Choroid plexus epithelial cell (primary cell): ENCODE data around the gene PRMT7.

ENCODE experiments used
- DNase-seq: peaks from one replicate; pipeline ENCODE4 v3.0.0-alpha.2; 2010; ENCODE audit warnings: low read depth
- H3K4me3 ChIP-seq: 2 replicates; pipeline ENCODE4 v1.5.1; 2011; ENCODE audit warnings: low read depth, mild to moderate bottlenecking, control low read depth, low read length, moderate library complexity
- TF ChIP-seq, protein P1 (sequence below): conservative IDR thresholded peaks from 2 replicates; pipeline ENCODE4 v1.5.1; 2011; ENCODE audit warnings: low read depth, mild to moderate bottlenecking, control low read depth, inconsistent platforms, low read length, moderate library complexity

PRMT7 gene

GRCh38 chr16:68384288-68385161 is 73.7 kb downstream of the PRMT7 start:
- H3K4me3 ChIP-seq: no peak overlapping the region
- no peak for DNase-seq
- TF ChIP-seq, protein P1, sequence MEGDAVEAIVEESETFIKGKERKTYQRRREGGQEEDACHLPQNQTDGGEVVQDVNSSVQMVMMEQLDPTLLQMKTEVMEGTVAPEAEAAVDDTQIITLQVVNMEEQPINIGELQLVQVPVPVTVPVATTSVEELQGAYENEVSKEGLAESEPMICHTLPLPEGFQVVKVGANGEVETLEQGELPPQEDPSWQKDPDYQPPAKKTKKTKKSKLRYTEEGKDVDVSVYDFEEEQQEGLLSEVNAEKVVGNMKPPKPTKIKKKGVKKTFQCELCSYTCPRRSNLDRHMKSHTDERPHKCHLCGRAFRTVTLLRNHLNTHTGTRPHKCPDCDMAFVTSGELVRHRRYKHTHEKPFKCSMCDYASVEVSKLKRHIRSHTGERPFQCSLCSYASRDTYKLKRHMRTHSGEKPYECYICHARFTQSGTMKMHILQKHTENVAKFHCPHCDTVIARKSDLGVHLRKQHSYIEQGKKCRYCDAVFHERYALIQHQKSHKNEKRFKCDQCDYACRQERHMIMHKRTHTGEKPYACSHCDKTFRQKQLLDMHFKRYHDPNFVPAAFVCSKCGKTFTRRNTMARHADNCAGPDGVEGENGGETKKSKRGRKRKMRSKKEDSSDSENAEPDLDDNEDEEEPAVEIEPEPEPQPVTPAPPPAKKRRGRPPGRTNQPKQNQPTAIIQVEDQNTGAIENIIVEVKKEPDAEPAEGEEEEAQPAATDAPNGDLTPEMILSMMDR: no peak

DNA sequence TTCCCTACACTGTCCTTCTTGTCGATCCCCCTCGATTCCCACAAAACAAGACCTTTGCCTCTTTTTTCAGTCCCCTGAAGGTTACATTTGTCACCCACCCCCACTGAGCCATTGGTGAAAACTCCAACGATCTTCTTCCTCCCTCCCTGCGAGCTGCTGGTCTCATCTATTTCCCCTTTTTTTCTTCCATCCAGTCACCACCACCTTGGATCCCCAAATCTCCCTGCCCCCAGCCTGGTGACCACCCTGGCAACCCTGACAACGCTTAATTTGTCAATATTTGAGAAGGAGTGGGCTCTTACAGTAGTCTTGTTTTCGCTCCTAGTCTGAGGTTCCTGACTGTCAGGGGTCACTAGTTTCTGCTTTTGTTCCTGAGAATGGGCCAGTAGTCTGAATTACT is 74.6 kb downstream of the PRMT7 start:
- TF ChIP-seq, protein P1: no peak

GRCh38 chr16:68386628-68387027 is 75.8 kb downstream of the PRMT7 start:
- TF ChIP-seq, protein P1: no peak
- H3K4me3 ChIP-seq: no peak overlapping the region
- no peak for DNase-seq

More for the DNA sequence above, 74.6 kb downstream of the PRMT7 start:
- H3K4me3 ChIP-seq: no peak overlapping the region
- no peak for DNase-seq

- no peak overlapping the region for H3K4me3 ChIP-seq
- TF ChIP-seq, protein P1: no peak
- DNase-seq: no peak
Measured at GRCh38 chr16:68387301-68387700, 76.5 kb downstream of the PRMT7 start.

DNA sequence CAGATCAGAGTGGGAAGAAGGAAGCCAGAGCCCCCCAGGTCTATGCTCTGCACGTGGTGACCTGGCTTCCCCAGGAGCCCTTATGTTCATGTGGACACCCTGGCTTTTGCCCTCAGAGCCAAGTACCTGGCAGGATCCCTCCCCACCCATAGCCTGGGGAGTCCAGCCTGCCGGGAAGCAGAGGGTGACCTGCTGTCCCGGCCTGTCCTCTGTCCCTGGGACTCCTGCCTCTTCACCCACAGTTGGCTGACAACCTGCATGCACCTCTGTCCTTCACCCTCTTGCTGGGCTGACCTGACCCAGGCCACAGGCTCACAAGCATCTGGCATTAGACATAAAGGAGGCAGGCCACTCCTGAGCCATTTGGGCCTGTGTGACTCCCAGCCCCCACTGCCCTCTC is 77.3 kb downstream of the PRMT7 start:
- no peak overlapping the region for H3K4me3 ChIP-seq
- TF ChIP-seq, protein P1: no peak
- DNase-seq: no peak

DNA sequence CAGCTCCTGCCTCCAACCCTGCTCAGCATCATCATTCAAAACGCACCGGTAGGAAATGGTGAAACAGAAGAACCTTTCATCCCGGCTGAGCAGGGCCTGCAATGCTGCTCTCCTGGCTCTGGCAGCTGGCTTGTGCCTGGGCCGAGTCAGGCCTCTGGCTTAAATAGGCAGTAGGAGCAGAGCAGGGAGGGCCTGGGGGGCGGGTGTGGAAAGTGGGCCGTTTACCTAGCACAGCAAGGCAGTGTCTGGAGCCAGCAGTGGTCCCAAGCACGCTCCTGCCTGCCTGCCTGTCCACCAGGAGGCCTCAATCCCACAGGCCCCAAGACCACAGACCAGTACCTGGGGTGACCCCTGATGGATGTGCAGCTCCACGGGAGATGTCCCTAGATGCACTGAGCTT is 78.2 kb downstream of the PRMT7 start:
- no peak overlapping the region for H3K4me3 ChIP-seq
- TF ChIP-seq, protein P1: no peak
- DNase-seq: no peak

- no peak overlapping the region for H3K4me3 ChIP-seq
- TF ChIP-seq, protein P1: no peak
- DNase-seq: no peak
Measured at GRCh38 chr16:68389750-68390371, 79.0 kb downstream of the PRMT7 start.
